Stomach (tissue), 4 donors: ENCODE data around the gene AKAP12.

Source experiments
- CTCF ChIP-seq, 7 experiments: fragments of 450-650 bp in 4 of 7; fragments of 200-600 bp in 3 of 7; sonication (generic) in 3 of 7; IDR thresholded peaks; one replicate each; pipeline ENCODE4 v1.5.1; 2016 to 2019; ENCODE audit warnings: antibody characterized with exemption in 7 of 7, control low read depth in 2 of 7, mild to moderate bottlenecking in 1 of 7
- POLR2A ChIP-seq, 4 donors: fragments of 450-650 bp; IDR thresholded peaks; one replicate each; pipeline ENCODE4 v1.6.1; 2016; ENCODE audit warnings: antibody characterized with exemption in 4 of 4, control low read depth in 2 of 4, mild to moderate bottlenecking in 1 of 4, moderate library complexity in 1 of 4
- POLR2AphosphoS5 ChIP-seq, 3 donors: sonication (generic); formaldehyde crosslinking; IDR thresholded peaks; one replicate each; pipeline ENCODE4 v1.6.1; 2016; ENCODE audit warnings: antibody characterized with exemption in 3 of 3

GRCh38 chr6:151299011-151299410 lies 59.2 kb downstream of the AKAP12 start:
- TF ChIP-seq CTCF (IDR thresholded peaks at IDR 0.05) (no peak), POLR2AphosphoS5 (IDR thresholded peaks at IDR 0.05) (no peak), POLR2A (IDR thresholded peaks at IDR 0.05) (no peak)
